WI38 (cell line): ENCODE data around the gene RAPGEF5.

Experiments
- H3K4me3 ChIP-seq: 2 replicates; pipeline ENCODE4 v1.5.1; 2011; ENCODE audit warnings: low read depth, mild to moderate bottlenecking, control low read depth, low read length
- CTCF ChIP-seq: IDR thresholded peaks from 2 replicates; pipeline ENCODE4 v1.5.1; 2012; ENCODE audit warnings: low read depth, mild to moderate bottlenecking, control low read depth, low read length

The RAPGEF5 gene

GRCh38 chr7:22307816-22308215 is 49.1 kb downstream of the RAPGEF5 start:
- TF ChIP-seq CTCF, result no peak
- H3K4me3 ChIP-seq, result no peak overlapping the region

- TF ChIP-seq CTCF, result no peak
- no peak overlapping the region for H3K4me3 ChIP-seq
Observed at GRCh38 chr7:22305706-22306105, 51.2 kb downstream of the RAPGEF5 start.

GRCh38 chr7:22302951-22303423 is 54.0 kb downstream of the RAPGEF5 start:
- H3K4me3 ChIP-seq, result no peak overlapping the region
- no peak for TF ChIP-seq CTCF

GRCh38 chr7:22302193-22302592 is 54.8 kb downstream of the RAPGEF5 start:
- TF ChIP-seq CTCF, result no peak
- H3K4me3 ChIP-seq, result no peak overlapping the region

- TF ChIP-seq CTCF, result no peak
- no peak overlapping the region for H3K4me3 ChIP-seq
Observed at GRCh38 chr7:22301790-22302189, 55.2 kb downstream of the RAPGEF5 start.

- no peak overlapping the region for H3K4me3 ChIP-seq
- TF ChIP-seq CTCF, result no peak
Observed at GRCh38 chr7:22300839-22301238, 56.1 kb downstream of the RAPGEF5 start.

GRCh38 chr7:22296916-22297315 is 60.0 kb downstream of the RAPGEF5 start:
- TF ChIP-seq CTCF, result no peak
- H3K4me3 ChIP-seq, result no peak overlapping the region
